ENCODE results near the gene MAPK8.

GRCh38 chr10:48400850-48401220 is 94.4 kb downstream of the MAPK8 start:
- TF ChIP-seq CTCF (IDR thresholded peaks at IDR 0.05), result no peak
- TF ChIP-seq ZFX (IDR thresholded peaks at IDR 0.05; ENCODE audit: borderline replicate concordance), result no peak

Data from 22Rv1 (cell line).